ENCODE results near the gene ATP8B1.

DNA sequence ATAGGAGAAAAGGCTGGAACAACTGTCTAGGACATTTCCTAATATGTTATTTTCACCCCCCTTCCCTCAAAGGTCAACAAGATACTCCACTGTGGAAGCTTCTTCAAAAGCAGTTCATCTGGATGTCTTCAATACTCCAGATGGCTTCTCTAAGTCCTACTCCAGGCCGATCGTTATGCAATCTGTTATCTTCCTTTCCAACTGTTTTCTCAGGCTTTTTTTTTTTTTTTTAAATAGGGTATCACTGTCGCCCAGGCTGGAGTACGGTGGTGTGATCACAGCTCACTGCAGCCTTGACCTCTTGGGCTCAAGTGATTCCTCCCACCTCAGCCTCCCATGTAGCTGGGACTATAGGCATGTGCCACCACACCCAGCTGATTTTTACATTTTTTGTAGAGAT lies 26.3 kb downstream of the ATP8B1 start:
- TF ChIP-seq POLR2AphosphoS5 (IDR thresholded peaks at IDR 0.05): peak; percentile 33 to 48 (median 45)
- TF ChIP-seq CTCF (IDR thresholded peaks at IDR 0.05): no peak

Measured in stomach (tissue), 4 donors.